Activated CD4-positive, alpha-beta T cell treated with anti-CD3 and anti-CD28 coated beads for 4 hours (primary cell): Measurements from ENCODE around the gene PPP1CA.
A peak's percentile ranks its signal among the peaks of the same experiment; 100 is the strongest.

Experiments used
- DNase-seq, 2 donors: peaks; one replicate each; pipeline ENCODE4 v3.0.0-alpha.2; 2020

PPP1CA gene

DNA sequence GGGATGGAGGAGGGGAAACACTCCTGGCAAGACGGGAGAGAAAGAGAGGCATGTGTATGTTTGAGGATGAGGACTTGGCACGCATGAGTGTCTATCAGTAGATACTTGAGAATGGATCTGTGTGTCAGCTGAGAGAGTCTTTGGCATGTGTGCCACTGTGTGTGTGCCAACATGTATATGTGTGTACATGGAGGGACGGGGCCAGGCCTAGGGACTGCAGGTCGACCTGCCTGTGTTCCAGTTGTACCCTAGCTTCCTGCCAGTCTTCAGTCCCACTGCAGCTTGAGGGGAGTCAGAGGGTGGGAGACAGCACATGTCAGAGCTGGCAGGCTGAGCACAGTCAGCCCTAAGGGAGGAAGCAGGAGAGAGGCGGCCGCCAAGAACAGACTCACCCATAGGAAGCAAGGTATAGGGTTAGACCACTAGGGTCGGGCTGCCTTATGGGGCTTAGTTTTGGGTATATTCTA lies 33.9 kb downstream of the PPP1CA start:
- no peak for DNase-seq

DNA sequence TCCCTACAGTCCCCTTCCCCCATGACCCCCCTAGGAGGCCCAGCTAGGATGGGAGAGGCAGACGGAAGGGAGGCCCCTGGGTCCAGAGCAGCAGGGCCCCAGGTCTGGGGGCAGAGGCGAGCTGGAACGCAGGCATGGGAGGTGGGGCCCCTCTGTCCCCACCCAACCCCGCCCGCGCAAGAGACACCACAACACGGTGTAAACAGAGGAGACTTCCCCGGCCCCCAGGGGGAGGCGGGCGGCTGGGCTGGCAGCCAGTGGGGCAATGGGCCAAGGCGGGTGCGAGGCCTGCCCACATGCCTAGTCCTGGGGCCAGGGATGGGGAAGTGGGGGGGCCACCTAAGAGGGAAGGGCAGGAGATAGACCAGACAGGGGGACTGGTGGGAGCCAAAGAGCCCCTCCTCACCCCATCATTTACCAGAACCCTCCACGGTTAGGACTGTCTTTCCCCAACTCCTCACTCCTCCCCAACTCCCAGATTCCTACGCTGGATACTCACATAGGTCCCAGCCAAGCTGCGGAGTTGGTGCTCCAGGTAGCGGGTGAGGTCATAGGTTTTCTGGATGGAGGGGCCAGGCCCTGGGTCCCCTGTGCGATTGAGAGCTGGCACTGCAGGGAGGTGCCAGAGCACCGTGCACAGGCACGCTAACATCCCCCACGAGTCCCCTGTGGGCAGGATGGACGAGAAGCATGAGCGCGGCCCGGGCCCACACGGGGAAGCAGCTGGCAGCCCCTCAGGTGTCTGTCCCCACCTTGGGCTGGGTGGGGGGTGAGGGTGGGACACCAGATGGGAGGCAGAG lies 34.5 kb downstream of the PPP1CA start:
- DNase-seq, result no peak

DNA sequence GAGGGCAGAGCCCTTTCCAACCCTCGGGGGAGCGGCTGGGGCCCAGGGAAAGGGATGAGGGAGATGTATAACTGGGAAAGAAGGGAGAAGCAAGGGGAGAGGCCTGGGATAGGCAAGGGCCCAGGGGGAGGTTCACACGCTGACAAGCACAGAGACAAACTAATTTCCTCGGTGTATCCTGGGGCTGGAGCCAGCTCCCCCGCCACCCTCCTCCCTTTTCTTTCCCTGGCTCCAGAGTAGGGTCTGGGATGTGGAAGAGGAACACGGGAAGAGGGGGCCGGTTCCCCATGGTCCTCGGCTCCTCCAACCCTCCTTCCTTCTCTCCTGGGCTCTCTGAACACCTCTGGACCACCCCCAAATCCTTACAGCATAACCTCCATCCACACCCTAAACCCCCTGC lies 35.1 kb downstream of the PPP1CA start:
- DNase-seq, result no peak

DNA sequence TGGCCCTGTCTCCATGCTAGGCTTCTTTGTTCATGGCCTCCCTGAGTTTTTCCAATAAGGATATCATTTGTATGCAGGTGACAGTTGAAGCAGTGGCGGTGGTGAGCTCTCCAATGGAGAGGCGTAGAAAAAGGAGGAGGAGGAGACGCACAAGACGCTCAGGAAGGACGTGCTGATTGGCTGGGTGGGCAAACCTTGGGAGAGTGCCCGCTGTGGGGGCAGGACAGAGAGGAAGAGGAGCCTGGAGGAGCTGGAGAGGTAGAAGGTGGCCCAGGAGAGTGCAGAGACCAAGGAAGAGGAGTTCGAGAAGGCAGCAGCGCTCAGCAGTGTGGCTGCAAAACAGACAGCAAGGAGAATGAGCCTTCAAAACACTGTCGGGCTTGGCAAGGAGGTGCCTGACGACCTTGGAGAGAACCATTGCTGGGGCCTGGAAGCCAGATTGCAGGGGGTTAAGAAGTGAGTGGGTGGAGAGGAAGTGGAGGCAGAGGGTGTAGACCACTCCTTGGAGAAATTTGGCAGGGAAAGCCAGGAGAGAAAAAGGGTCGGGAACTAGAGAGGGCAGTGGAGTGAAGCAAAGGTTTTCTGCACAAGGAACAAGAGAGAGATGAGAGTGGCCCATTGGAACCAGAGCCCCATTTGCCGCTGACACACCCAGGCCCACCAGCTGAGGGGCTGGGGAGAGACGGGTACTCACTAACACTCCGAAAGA lies 35.8 kb downstream of the PPP1CA start:
- DNase-seq, result no peak

DNA sequence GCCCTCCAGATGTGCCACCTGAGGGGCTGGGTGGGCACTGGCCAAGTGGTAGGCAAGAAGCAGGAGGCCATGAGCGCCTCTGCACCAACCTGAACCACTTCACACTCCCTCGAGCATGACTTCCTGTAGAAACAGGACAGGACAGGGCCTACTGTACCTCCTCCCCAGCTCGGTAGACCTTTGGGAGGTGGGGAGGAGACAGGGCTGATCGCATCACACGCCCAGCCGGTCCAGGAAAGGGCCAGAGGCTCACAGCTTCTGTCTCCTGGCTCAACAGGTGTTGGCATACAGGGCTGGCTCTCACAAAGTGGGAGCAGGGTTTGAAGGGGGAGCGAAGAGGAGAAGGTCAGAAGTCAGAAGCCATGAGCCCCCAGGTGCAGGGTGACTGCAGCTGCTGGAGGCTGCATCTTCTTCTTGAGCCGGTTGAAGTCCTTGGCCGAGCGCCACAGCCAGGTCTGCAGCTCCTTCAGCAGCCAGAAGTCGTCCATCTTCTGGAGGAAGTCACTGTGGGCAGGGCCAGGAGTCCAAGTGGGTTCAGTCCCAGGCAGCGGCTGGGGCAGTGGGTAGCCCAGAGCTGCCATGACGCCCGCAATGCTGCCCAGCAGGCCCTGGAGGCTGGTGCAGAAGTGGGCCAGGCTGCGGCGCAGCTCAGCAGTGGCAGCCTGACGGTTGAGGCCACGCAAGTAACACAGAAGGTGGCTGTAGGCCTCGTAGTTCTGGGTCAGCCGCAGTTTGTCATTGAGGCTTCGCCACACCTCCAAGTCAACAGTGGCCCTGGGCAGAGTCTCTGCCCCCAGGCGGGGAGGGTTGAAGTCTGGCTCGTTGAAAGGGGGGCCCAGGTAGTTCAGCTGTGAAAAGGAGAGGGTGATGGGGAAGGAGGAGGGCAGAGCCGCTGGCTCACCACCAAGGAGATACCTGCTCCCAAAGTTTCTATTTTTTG lies 36.6 kb downstream of the PPP1CA start:
- DNase-seq, result no peak

DNA sequence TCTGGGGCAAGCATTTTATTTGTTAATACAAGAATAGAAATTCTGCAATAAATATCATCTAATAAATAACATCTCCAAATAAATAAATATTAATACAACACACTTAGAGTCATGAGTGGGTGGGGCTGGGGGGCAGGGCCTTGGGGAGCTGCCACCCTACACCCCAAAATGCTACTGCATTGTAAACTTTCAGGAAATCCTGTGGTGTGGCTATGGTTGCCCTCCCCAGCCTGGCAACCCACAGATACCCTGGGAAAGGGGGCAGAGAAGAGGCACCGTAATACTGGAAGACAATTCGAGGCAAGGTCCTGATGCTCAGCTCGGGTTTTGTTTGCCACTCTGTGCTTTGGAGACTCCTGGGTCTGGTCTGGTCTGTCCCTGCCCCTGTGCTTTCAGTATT lies 37.5 kb downstream of the PPP1CA start:
- no peak for DNase-seq

DNA sequence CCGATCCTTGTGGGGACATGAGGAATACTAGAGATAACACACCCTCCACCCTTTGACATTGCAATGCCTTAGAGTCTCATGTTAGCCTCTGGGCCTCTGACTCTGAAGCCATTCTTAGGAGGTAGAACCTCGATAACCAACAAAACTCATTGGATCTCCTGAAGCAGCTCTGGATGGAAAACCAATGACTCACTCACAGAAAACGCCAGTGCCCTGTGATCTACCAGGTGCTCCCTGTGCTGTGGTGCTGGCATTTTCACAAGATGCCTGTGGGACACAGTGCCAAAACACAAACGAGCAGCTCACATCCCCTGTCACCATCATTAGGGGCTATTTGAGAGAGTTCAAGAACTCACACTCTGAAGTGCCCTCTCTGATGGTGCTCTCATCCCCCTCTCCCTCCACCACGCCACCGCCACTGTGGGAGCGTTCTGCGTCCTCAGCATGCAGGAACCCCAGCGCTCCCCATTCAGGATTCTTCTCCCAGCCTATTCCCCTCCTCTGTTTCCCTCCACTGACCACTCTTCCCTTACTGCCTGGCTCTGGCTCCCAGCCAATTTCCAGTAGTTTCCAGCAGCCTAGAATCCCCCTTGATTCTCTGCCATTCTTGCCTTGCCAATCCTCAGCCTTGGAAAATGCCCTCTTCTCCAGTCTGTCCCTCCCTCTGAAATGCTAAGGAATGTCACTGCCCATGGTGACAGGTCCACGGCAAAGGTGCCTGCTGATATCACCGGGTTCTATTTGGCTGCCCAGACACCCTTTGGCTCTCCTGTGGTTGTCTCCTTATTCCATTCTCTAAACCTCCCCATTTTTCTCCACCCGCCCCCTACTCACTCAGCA lies 43.6 kb downstream of the PPP1CA start:
- DNase-seq, result no peak

DNA sequence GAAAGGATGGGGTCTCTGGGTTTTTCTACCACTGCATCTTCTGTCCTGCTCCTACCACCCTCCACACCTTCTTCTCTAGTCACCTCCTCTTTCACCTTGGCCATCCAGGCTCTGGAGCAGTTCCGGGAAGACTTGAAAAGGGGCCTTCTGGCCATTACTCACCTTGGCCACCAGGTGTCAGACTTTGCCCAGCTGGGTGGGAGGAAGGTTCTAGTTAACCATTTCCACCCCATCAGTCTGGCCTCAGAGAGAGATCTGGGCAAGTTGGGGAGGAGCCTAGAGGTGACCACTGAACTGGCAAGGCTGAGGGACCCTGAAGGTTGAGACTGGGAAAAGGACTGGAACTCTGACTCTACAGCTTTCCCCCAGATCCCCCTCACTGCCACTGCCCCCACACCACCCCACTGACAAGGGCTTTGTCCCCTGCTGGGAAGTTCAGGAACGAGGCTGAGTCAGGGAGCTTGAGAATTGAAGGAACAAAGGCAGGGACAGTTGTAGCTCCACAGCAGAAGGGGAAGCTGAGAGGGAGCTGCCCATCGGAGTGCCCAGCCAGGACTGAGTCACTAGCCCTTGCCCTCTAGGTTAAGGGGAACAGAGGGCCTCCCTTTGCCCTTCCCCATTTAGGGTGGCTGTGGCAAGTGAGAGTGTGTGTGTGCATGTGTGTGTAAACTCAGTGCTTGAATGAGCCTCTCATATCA lies 44.6 kb downstream of the PPP1CA start:
- DNase-seq, result peak; percentile 64 to 70

DNA sequence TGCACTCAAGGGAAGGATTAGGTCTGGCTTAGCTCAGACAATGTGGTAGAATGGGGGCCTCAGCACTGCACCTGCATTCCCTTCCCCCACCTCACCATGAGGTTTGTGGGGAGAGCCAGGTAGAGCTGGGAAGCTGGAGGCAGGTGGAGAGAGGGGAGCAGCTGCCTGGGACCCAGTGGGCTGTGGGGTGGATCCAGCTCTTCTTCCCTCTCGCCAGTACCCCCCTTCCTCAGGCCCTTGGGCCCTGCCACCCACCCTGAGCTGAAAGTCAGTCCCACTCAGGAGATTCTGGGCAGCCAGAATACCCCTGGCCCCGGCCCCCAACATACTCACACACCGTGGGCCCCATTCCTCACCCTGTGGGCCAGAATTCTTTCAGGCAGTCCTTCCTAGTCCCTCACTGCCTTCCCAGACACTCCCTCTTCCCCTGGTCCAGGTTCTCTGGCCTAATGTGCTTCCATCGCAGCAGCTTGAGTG lies 45.2 kb downstream of the PPP1CA start:
- no peak for DNase-seq

DNA sequence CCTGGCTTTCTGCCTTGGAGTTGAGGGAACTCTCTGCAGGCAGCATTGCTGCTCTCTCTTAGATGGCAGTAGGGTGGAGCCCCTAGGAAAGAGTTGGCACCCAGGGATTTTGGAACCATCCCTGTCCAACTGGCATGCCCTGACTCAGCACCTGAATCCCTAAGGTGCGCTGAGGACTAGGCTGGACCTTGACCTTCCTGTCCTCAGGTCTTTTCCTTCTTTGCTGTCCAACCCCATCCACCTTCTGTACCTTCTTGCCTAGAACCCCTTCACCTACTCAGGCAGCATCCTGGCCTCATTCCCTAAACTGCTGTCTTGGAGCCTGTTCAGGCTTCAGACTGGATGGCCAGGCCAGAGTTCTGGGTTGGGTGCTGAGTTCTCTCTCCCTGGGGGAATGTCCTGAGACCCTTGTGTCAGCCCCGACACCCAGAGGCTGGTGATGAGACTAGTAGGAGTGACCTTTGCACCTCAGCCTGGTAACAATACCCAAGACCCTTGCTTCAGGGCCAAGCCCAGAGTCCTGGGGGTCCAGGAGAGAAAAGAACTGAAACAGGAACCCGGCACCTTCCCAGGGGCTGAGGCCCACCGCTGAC lies 45.8 kb downstream of the PPP1CA start:
- DNase-seq, result no peak

DNA sequence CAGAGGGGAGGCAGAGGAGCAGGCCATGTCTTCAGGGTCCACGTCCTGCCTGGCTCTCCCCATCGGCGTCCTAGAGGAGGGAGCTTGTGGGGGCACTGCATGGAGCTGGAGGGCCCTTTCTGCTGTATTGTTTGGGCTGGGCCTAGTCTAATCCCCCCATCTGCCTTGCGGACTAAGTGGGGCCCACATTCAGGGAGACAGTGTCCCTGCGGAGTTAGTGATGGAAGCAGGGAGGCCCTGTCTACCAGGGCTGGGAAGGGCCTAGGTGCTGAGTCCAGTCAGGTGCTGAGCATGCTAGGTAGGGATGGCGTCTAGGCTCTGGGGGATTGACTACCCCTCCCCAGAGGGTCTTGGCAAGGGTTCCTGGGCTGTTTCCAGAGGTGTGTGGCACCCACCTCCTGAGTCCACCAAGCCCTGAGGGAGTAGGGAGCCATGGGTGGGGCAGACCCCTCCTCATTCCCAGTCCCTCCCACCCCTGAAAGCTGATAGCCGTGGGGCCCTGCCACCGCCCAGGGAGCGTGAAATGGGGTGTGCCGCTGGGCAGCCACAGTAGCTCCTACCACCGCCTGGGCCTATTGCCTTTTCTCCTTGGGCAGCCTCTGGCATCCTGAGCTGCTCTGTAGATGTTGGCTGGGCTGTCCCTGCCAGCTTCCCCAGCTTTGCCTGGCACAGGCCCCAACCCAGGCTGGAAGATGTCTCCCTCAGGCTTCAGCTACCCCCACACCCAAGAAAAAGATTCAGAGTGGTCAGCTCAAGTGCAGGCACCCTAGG lies 46.5 kb downstream of the PPP1CA start:
- no peak for DNase-seq

DNA sequence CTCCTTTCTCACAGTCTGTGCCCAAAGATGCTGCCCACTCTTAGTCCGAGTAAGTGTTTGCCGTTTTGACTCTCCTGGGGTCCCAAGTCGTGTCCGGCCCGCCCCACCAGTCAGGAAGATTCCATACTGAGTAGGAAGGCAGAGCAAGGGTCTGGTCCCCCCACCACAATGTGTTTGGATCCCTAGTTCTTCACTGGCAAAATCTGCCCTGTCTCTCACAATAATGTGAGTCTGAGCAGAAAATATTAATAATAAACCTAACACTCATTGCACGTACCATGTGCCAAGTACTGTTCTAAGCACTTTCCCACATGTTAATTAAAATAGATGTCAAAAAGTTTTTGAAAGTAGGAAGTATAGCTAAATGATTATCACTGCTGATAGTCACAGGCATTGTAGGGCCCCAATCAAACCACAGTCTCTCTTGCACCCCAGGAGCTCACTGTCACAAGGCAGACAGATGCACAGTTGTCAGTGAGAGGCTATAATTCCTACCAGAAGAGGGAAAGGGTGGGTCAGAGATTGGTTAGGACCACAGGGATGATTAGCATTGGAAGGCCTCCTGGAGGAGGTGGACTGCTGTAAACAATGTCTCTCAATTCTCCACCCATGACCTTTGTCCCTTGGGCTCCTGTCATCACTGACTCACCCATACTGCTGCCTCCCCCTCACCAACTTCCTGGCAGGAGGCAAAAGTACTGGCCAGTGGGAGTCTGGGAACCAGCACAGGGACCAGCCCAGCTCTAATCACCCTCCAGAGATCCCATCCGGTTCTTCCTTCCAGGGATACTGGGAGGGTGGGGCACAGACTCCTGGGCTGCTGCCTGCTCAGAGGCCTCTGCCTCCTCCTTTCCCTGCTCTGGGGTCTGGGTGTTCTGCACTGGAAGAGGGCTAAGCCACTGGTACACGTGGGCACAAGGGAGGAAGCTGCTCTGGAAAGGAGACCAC lies 47.3 kb downstream of the PPP1CA start:
- DNase-seq, result no peak

DNA sequence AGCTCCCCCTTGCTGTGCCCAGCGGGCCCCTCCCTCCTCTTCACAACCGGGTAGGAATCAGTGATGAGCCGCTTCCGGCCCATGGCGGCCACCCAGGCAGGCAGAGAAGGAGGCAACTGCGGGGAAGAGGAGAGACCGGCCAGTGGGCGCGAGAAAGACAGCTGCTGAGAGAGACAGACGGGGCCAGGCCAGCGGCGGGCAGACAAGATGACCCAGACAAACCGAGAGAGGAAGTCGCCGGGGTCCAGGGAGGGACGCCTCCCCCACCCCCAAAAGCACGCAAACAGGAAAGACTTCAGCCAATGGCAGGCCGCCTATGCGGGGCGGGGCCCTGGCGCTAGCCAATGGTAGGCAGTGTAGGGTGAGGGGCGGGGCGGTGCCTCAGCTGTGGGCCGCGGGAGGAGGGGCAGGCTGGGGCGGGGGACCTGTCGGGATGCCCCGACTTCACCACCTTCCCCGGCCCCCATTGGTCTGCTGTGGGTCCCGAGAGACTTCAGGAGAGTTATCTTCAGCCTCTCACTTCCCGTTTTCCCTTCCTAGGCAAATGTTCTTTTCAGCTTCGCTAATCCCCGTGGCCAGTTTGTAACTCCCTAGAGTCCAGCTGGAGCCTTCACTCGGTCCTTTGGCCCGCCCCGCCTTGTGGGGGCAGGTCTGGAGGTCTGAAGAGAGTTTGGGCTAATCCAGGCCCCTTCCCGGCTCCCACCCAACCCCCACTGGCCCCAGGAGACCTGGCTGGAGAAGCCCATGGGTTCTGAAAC lies 48.2 kb downstream of the PPP1CA start, which contains the start of gene POLD4:
TSS of gene POLD4 (minus strand) at position 230 of the 758 bp plus-strand sequence. CDS start at position 83, 147 bp downstream.
- DNase-seq, result peak; percentile 96

DNA sequence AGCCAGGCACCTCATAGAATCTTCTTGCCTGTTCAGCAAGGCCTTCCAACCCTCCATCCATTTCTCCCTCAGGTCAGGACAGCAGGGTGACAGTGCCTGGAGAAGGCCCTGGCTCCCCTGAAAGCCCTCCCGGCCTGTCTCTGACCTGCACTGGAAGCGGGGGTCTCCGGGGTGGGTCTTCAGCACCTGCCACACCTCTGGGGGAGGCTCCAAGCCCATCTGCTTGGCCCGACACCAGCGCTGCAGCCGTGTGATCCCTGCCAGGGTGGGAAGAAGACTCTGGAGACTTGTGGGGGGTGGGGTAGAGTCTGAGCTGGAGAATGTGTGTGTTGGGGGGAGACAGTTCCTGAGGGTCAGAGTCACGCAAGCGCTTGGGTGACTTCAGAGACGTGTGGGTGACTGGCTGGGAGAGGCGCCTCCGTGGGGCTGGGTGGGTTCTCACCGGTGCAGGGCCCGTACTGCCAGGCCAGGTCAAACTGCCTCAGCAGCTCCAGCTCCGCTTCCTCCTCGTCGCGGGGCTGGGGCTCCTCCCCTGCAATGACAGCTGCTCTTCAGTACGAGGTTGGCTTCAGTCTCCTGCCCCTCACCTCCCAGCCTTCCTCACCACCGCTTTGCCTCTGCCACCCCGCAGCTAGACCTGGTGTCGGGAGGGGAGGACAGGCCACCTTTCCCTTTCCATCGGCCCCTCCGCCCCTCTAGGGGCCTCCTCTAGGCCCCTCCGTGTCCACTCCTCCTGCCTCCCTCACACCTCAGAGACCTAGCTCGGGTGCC lies 48.9 kb downstream of the PPP1CA start:
- DNase-seq, result no peak

DNA sequence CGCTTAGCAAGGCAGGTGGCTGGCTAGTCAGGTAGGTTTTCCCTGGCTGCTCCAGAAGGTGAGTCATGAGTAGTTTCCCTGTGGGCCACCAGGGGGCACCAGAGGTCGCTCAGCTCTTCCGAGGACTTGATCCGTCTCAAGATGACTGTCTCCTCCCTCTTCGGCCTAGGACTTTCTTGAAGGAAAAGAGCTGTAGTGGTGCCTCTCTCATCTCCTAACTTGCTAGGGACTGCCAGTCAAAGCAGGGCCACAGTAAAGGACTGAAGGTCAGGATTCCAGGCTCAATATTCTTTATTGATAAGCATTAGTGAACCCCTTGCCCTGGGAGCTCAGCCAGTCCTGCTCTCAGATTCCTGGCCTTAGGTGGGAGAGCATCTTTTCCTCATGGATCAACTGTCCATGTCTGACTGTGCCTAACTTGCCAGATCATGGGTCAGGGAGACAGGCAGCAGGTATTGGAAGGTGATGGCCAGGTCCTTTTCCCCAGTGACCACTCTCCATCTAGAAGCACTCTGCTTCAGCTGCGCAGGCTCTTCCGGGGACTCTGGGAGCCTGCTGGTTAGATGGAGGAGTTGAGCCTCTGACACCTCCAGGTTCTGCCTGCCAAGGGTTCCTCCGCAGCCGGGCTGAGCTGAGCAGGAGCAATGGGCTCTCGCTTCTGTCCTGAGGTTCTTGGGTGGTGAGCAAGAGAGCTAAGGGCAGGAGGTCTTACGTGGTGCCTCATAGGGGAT lies 50.2 kb downstream of the PPP1CA start:
- DNase-seq, result peak; percentile 59 to 63

DNA sequence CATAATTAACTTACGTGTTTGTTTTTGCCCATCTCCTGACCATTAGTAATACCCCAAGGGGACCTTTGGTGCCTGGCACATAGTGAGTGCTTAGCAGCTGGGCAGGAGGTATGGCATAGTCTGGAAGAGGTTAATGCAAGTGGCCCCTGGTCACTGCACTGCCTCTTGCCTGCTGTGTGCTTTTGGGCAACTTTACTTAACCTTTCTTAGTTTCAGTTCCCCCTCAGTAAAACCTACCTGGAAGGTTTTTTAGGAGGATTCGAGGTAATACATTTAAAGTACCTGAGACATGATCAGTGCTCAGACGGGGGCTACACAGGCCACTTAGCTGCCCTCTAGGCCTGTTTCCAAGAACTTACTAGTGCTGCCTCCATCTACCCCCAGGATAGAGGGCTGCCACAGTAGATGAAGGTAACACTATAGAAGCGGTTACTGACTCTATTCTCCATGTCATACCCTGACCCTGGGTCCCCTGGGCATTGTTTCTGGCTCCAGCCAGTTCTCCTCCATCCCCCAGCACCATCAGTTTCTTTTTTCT lies 51.7 kb downstream of the PPP1CA start:
- DNase-seq, result no peak
